ENCODE measurements around the gene LUC7L.
"Not testable (repeated sequence)": the region's sequence is repeated elsewhere in the genome, so short reads cannot be mapped to it uniquely, and the experiment has no call there.

Gene LUC7L

GRCh38 chr16:178668-179015 is 50.6 kb downstream of the LUC7L start:
- DNase-seq, result no peak

- DNase-seq, result no peak
Measured at GRCh38 chr16:177981-178667, 51.1 kb downstream of the LUC7L start.

GRCh38 chr16:177394-177822 is 51.8 kb downstream of the LUC7L start:
- no peak for DNase-seq

GRCh38 chr16:176477-177382 is 52.5 kb downstream of the LUC7L start, which contains the start of gene HBA1:
HBA1 (plus strand) TSS chr16:176680; CDS start chr16:176717, 37 bp downstream.
- DNase-seq, result not testable (repeated sequence)

- not testable (repeated sequence) for DNase-seq
Measured at GRCh38 chr16:176006-176405, 53.2 kb downstream of the LUC7L start.

GRCh38 chr16:175011-175949 is 54.0 kb downstream of the LUC7L start:
- DNase-seq, result no peak

- not testable (repeated sequence) for DNase-seq
Measured at GRCh38 chr16:173928-174769, 55.1 kb downstream of the LUC7L start.

- DNase-seq, result not testable (repeated sequence)
Measured at GRCh38 chr16:173211-173854, 55.9 kb downstream of the LUC7L start.

GRCh38 chr16:172374-172941 is 56.8 kb downstream of the LUC7L start, which contains the start of gene HBA2:
HBA2 (plus strand) TSS chr16:172876; CDS start chr16:172913, 37 bp downstream.
- not testable (repeated sequence) for DNase-seq

- DNase-seq, result no peak
Measured at GRCh38 chr16:170788-171187, 58.5 kb downstream of the LUC7L start.

- not testable (repeated sequence) for DNase-seq
Measured at GRCh38 chr16:170088-170507, 59.2 kb downstream of the LUC7L start.

GRCh38 chr16:169014-169413 is 60.2 kb downstream of the LUC7L start:
- no peak for DNase-seq

GRCh38 chr16:168424-168823 is 60.8 kb downstream of the LUC7L start:
- DNase-seq, result no peak

- DNase-seq, result no peak
Measured at GRCh38 chr16:167122-167690, 62.0 kb downstream of the LUC7L start.

GRCh38 chr16:166375-167121 is 62.7 kb downstream of the LUC7L start:
- DNase-seq, result no peak

- no peak for DNase-seq
Measured at GRCh38 chr16:165539-166374, 63.5 kb downstream of the LUC7L start, which contains the start of gene HBM. HBM (plus strand) TSS chr16:165978; CDS start chr16:165998, 20 bp downstream.

GRCh38 chr16:164827-165538 is 64.3 kb downstream of the LUC7L start:
- no peak for DNase-seq

Data from NCI-H510A (cell line).